Activated CD8-positive, alpha-beta memory T cell treated with anti-CD3 and anti-CD28 coated beads, Interleukin-2, amount 10 ng/mL, durations not matched to agents 7 days and 5 days (primary cell): ENCODE data around the gene RPS29. TPM values are rescaled to one million over a fixed set of nuclear protein-coding genes. Genes with fewer than 3 reads are reported as not detected.
"Not testable (repeated sequence)": the region's sequence is repeated elsewhere in the genome, so short reads cannot be mapped to it uniquely, and the experiment has no call there.

Experiments
- ATAC-seq: fragments of 150-1000 bp; cut with Tn5 transposase; one replicate; pipeline ENCODE4 v1.10.0; 2021; ENCODE audit warnings: moderate library complexity
- CTCF ChIA-PET: fragments of 350-600 bp; sonication (Branson Sonifier 250); formaldehyde crosslinking; loops from one replicate; lab custom pipeline; 2021; ENCODE audit warnings: antibody characterized with exemption; lab: Charles Lee
- DNase-seq: peaks from one replicate; pipeline ENCODE4 v3.0.0-alpha.2; 2020
- H3K27ac Mint-ChIP-seq: one replicate; pipeline ENCODE4 v1.8.0; 2021; ENCODE audit warnings: mild to moderate bottlenecking, mixed read lengths
- H3K27me3 Mint-ChIP-seq: one replicate; pipeline ENCODE4 v1.8.0; 2021; ENCODE audit warnings: mixed read lengths
- H3K36me3 Mint-ChIP-seq: one replicate; pipeline ENCODE4 v1.8.0; 2021; ENCODE audit warnings: mild to moderate bottlenecking, mixed read lengths
- H3K4me1 Mint-ChIP-seq: one replicate; pipeline ENCODE4 v1.8.0; 2021; ENCODE audit warnings: mixed read lengths
- H3K4me3 Mint-ChIP-seq: one replicate; pipeline ENCODE4 v1.8.0; 2021; ENCODE audit warnings: mild to moderate bottlenecking, moderate library complexity, mixed read lengths
- H3K9me3 Mint-ChIP-seq: one replicate; pipeline ENCODE4 v1.8.0; 2022; ENCODE audit warnings: low read depth, mixed read lengths
- total RNA-seq, 2 experiments: library from RNA; stranded (reverse); gene quantifications; one replicate each; pipeline ENCODE4 v1.2.3, GENCODE V29; 2021

The RPS29 gene
- total RNA-seq, 2 experiments from 2014 or later = 1,378 to 1,419 TPM

DNA sequence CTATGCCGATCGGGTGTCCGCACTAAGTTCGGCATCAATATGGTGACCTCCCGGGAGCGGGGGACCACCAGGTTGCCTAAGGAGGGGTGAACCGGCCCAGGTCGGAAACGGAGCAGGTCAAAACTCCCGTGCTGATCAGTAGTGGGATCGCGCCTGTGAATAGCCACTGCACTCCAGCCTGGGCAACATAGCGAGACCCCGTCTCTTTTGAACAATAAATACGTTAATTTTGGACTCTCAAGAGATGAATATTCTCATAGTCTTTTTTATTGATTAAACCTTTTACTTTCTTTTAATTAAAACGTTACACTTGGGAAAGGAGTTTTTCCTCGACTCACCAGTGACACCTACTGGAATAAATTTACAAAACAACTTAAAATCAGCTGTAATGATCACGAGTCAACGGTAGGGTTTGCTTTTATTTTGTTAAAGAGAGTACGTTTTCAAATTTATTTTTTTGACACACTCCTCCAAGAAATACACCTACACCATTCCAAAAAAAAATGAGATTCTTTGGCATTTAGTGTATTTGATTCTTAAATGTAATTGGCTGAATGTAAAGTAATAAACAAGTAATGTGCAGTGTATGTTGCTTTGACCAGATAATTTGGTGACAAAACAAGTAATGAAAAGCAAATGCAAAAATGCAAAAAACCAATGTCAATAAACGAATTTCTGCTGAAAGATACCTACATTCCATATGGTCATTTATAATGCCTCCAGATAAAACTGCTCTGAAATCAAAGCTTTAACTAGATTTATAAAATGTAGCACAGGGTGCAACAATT lies 687 bp upstream of the RPS29 start:
- peaks cover 39% of the 10 kb centered on the region for H3K36me3 Mint-ChIP-seq
- no peaks in the 10 kb centered on the region for H3K27me3 Mint-ChIP-seq
- no peaks in the 10 kb centered on the region for H3K9me3 Mint-ChIP-seq
- H3K4me1 Mint-ChIP-seq = peaks cover 30% of the 10 kb centered on the region
- CTCF ChIA-PET = interaction anchor here (1.0 to 4.6 kb wide), 16 partner anchors 10 to 275 kb away, joined by 3 to 78 read pairs (median 4); partner anchors contain the start of genes DNAAF2, LRR1, MGAT2 and RPL36AL
- peak overlapping the region; percentile 89 for H3K4me3 Mint-ChIP-seq
- ATAC-seq (peak; percentile 26), DNase-seq (peak; percentile 78)
- peak overlapping the region; percentile 99 for H3K27ac Mint-ChIP-seq

DNA sequence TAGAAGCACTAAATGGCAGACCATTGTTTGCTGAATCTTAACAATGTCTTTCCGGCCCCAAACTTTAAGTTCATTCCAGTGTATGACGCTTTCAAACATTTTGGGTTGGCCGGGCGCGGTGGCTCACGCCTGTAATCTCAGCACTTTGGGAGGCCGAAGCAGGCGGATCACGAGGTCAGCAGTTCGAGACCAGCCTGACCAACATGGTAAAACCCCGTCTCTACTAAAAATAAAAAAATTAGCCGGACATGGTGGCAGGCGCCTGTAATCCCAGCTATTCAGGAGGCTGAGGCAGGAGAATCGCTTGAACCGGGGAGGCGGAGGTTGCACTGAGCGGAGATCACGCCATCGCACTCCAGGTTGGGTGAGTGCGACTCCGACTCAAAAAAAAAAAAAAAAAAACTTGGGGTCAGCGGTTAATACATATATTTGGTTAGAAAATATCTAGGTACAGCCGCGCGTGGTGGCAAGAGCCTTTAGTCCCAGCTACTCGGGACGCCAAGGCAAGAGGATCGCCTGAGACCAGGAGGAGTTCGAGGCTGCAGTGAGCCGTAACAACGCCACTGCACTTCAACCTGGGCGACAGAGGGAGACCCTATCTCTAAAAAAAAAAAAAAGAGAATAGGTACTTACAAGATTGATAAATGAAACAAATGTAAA lies 1.1 kb downstream of the RPS29 start:
- CTCF ChIA-PET = interaction anchor here (0.7 to 4.6 kb wide), 5 partner anchors 12 to 124 kb away, joined by 3 to 78 read pairs (median 3); partner anchors contain the start of gene LRR1
- DNase-seq = peak; percentile 48
- not testable (repeated sequence) for H3K9me3 Mint-ChIP-seq, ATAC-seq, H3K27me3 Mint-ChIP-seq
- Mint-ChIP-seq H3K4me1 (peaks cover 41% of the 10 kb centered on the region), H3K36me3 (peaks cover 49% of the 10 kb centered on the region), H3K27ac (peak overlapping the region; percentile 99), H3K4me3 (peak overlapping the region; percentile 89)

DNA sequence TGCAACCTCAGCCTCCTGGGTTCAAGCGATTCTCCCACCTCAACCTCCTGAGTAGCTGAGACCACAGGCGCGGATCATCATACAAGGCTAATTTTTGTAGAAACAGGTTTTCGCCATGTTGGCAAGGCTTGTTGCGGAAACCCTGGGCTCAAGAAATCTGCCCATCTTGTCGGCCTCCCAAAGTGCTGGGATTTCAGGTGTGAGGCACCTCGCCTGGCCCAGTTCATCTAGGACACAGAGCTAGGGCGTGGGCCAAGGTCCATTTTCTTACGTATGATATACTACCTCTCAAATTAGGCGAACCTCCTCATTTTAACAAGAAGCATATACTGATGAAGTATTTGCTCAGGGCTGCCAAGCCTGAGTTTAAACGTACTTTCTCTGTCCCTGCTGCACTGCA lies 2.1 kb downstream of the RPS29 start:
- Mint-ChIP-seq H3K4me3 (peak overlapping the region; percentile 89), H3K4me1 (peaks cover 47% of the 10 kb centered on the region), H3K27me3 (no peaks in the 10 kb centered on the region), H3K36me3 (peaks cover 54% of the 10 kb centered on the region), H3K27ac (peak overlapping the region; percentile 99), H3K9me3 (no peaks in the 10 kb centered on the region)
- ATAC-seq (no peak), DNase-seq (no peak)
- CTCF ChIA-PET = interaction anchor here (0.7 kb wide), 1 partner anchor 37 kb away, joined by 3 read pairs; no protein-coding TSS in a partner anchor

DNA sequence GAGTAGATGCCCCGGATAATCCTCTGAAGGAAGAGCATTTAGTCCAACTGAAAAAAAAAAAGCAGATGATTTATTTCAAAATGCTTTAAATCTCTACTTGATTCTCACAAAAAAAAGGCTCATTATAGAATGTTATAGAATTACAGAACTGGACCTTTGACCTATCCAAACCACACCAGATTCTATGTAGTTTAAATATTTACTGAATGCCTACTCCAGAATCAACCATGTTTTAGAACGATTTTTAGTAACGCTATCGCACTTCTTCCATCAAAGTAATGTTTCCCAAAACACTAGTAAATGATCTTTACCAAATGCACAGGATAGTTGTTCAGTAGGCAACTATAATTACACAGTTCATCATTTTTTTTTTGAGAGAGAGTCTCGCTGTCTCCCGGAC lies 2.6 kb downstream of the RPS29 start:
- Mint-ChIP-seq H3K27ac (peak overlapping the region; percentile 99), H3K9me3 (no peaks in the 10 kb centered on the region), H3K4me1 (peaks cover 47% of the 10 kb centered on the region), H3K27me3 (no peaks in the 10 kb centered on the region), H3K36me3 (peaks cover 57% of the 10 kb centered on the region), H3K4me3 (peak overlapping the region; percentile 89)
- ATAC-seq (no peak), DNase-seq (no peak)
- CTCF ChIA-PET = interaction anchor here (0.7 to 1.2 kb wide), 2 partner anchors 15 to 38 kb away, joined by 3 read pairs; partner anchors contain the start of gene LRR1

DNA sequence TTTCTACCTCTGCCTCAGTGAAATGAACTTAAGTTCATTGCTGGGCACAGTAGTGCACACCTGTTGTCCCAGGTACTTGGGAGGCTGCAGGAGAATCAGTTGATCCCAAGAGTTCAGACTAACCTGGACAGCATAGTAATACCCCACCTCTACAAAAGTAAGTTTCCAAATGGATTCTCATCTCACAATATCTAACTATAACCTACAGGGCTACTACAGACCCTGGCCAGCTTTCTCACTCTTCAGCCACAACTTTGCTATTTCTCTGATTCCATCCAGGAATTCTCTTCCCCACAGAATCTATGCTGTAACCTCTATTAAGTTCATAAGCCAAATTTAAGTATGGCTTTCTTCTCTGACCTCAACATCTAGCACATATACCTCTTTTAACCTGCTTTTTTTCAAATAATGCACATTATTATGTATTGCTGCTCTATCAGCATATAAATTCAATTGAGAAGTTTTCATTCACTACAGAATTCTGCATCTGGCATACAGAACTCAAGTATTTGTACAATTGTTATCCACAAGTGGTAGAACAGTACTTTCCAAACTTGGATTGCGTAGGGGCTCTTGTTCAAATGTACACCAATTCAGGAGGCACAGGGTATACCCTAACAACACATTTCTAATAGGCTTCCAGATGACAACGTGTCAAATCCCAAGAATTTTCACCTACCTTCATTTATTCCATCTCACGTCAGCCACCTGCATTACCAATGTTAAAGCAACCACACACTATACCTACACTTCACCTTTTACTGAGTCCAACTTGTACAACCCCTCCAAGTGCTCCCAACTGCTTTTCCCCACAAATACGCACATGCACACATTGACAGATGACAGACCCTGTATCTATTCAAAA lies 3.8 kb downstream of the RPS29 start:
- CTCF ChIA-PET = interaction anchor here (0.5 to 1.2 kb wide), 3 partner anchors 17 to 121 kb away, joined by 3 to 4 read pairs (median 3); partner anchors contain the start of gene LRR1
- peak overlapping the region; percentile 29 for H3K27ac Mint-ChIP-seq

DNA sequence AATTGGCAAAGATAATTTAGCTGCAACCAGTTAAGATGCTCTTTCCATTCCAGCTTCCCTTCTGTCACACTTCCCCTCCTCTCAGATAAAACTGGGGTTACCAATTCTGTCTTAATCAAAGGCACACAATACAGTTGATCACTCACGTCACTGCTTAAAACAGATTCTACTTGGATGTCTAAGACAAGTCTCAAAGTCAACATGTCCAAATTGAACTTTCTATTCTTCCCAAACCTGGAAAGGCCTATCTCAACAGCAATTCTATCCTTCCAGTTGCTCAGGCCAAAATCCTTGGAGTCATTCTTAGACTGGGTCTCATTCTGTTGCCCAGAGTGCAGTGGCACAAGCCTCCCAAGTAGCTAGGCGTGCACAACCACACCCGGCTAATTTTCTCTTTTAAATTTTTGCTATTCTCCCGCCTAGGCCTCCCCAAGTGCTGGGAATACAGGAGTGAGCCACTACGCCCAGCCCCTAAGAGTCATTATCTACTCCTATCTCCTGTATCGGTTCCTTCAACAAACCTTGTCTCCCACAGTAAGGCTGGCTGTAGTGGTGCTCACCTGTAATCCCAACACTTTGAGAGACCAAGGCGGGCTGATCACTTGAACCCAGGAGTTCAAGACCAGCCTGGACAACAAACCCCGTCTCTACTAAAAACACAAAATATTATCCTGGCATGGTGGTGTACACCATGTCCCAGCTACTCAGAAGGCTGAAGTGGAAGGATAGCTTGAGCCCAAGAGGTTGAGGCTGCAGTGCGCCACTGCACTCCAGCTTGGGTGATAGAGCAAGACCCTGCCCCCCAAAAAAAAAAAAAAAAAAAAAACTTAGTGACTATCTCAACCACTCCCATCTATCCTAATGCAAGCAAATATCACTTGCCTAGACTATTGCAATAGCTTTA lies 4.7 kb downstream of the RPS29 start:
- no peak overlapping the region for H3K4me3 Mint-ChIP-seq
- CTCF ChIA-PET = interaction anchor here (0.9 kb wide), 1 partner anchor 120 kb away, joined by 3 read pairs; no protein-coding TSS in a partner anchor
- H3K4me1 Mint-ChIP-seq = peaks cover 45% of the 10 kb centered on the region
- H3K27ac Mint-ChIP-seq = peak overlapping the region; percentile 27
- no peak for ATAC-seq
- H3K27me3 Mint-ChIP-seq = no peaks in the 10 kb centered on the region
- no peak for DNase-seq
- peaks cover 72% of the 10 kb centered on the region for H3K36me3 Mint-ChIP-seq
- no peaks in the 10 kb centered on the region for H3K9me3 Mint-ChIP-seq

More for the DNA sequence above, 3.8 kb downstream of the RPS29 start:
- ATAC-seq (no peak), DNase-seq (no peak)
- peaks cover 49% of the 10 kb centered on the region for H3K4me1 Mint-ChIP-seq
- H3K36me3 Mint-ChIP-seq = peaks cover 65% of the 10 kb centered on the region
- H3K9me3 Mint-ChIP-seq = no peaks in the 10 kb centered on the region
- no peak overlapping the region for H3K4me3 Mint-ChIP-seq
- no peaks in the 10 kb centered on the region for H3K27me3 Mint-ChIP-seq

DNA sequence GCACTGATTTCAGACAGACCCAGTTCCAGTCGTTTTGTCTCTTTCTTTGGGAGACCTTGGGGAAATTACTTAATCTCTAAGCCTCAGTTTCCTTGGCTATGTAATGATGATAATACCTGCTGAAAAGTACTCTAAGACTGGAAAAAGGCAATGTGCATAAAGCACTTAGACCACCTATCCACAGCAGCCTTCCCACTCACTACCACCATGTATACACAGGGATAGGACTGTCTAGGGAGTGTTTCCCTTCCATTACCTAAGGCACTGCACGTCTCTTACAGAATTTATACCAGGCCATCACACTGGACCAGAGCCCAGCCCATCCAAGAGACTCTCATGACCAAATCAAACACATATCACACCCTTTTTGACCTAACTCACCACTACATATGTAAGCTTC lies 6.3 kb downstream of the RPS29 start:
- peaks cover 67% of the 10 kb centered on the region for H3K36me3 Mint-ChIP-seq
- H3K4me3 Mint-ChIP-seq = no peak overlapping the region
- no peak for DNase-seq
- peaks cover 45% of the 10 kb centered on the region for H3K4me1 Mint-ChIP-seq
- peak overlapping the region; percentile 33 for H3K27ac Mint-ChIP-seq
- H3K9me3 Mint-ChIP-seq = no peaks in the 10 kb centered on the region
- no peaks in the 10 kb centered on the region for H3K27me3 Mint-ChIP-seq
- no peak for ATAC-seq
- CTCF ChIA-PET = interaction anchor here (1.2 kb wide), 1 partner anchor 42 kb away, joined by 3 read pairs; no protein-coding TSS in a partner anchor

DNA sequence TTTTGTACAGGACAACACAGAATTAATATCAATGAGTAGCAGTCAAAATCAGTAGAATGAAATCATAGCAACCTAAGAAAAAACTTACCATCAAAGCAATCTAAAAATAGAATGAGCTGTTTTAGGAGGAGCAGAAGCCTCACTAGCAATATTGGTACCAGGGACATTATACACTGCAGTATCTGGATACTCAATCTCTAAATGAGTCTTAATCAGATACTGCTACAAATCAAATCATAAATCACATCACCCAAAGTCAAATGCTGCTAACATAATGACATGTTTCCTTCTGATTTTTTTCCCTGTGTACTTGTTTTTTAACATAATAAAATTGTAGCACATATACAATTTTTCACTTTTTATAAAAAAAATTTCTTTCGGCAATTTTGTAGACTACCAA lies 8.0 kb downstream of the RPS29 start:
- Mint-ChIP-seq H3K36me3 (peaks cover 67% of the 10 kb centered on the region), H3K4me1 (peaks cover 34% of the 10 kb centered on the region), H3K27ac (no peak overlapping the region), H3K27me3 (no peaks in the 10 kb centered on the region), H3K9me3 (no peaks in the 10 kb centered on the region), H3K4me3 (no peak overlapping the region)
- DNase-seq (no peak), ATAC-seq (no peak)
- CTCF ChIA-PET = no interaction called here

DNA sequence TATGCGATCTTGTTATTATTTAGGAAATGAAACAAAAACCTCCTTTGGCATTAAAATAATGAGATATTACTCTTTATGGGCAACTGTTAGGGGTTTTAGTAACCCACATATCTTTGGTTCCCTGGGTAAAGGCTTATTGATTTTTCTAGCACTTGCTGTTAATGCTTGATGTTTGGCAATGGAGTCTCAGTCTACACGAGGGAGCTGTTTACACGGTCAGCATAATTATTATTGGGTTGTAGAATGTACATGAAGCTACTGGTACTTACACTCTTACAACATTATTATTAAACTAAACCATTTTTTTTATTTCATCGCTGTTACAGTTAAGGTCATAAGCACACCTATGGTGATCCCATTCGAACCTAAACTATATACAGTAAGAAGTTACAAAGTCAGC lies 12.1 kb downstream of the RPS29 start:
- peaks cover 7% of the 10 kb centered on the region for H3K4me1 Mint-ChIP-seq
- CTCF ChIA-PET = interaction anchor here (0.6 kb wide), 1 partner anchor 216 kb away, joined by 3 read pairs; no protein-coding TSS in a partner anchor
- no peak for DNase-seq

DNA sequence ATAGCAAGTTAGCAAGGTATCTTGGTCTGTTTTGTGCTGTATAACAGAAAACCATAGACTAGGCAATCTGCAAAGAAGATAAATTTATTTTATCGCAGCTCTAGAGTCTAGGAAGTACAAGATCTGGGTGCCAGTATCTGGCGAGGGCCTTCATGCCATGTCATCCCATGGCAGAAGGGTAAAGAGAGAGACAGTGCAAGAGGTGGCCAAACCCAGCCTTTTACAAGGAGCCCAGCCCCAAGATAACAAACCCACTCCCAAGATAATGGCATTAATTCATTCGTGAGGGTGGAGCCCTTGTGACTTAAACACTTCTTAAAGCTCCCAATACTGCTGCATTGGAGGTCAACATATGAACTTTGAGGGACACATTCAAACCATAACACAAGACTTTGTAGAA lies 16.9 kb downstream of the RPS29 start:
- no peak for DNase-seq
- CTCF ChIA-PET = no interaction called here
- Mint-ChIP-seq H3K4me1 (no peaks in the 10 kb centered on the region), H3K36me3 (peaks cover 25% of the 10 kb centered on the region), H3K9me3 (no peaks in the 10 kb centered on the region), H3K27me3 (no peaks in the 10 kb centered on the region), H3K27ac (no peak overlapping the region), H3K4me3 (no peak overlapping the region)
- no peak for ATAC-seq

More for the DNA sequence above, 12.1 kb downstream of the RPS29 start:
- H3K36me3 Mint-ChIP-seq = peaks cover 57% of the 10 kb centered on the region
- H3K4me3 Mint-ChIP-seq = no peak overlapping the region
- no peak overlapping the region for H3K27ac Mint-ChIP-seq
- no peaks in the 10 kb centered on the region for H3K9me3 Mint-ChIP-seq
- no peak for ATAC-seq
- no peaks in the 10 kb centered on the region for H3K27me3 Mint-ChIP-seq

DNA sequence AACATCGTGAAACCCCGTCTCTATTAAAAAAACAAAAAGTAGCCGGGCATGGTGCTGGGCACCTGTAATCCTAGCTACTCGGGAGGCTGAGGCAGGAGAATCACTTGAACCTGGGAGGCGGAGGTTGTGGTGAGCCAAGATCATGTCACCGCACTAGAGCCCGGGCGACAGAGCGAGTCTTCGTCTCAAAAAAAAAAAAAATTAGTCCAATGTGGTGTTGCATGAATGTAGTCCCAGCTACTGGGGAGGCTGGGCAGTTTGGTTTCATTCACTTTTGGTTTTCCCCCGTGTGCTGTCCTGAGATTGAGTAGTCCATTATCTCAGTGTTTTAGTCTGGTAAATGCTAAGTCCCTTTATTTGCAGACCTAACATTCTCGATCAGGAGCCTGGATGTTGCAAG lies 19.5 kb downstream of the RPS29 start:
- H3K27me3 Mint-ChIP-seq = peaks cover under 1% of the 10 kb centered on the region
- DNase-seq (no peak), ATAC-seq (no peak)
- H3K36me3 Mint-ChIP-seq = peaks cover 8% of the 10 kb centered on the region
- no peaks in the 10 kb centered on the region for H3K9me3 Mint-ChIP-seq
- no peak overlapping the region for H3K27ac Mint-ChIP-seq
- CTCF ChIA-PET = no interaction called here
- no peak overlapping the region for H3K4me3 Mint-ChIP-seq
- H3K4me1 Mint-ChIP-seq = no peaks in the 10 kb centered on the region
